CD4-positive, alpha-beta T cell treated with Interleukin-17A for 4 hours (primary cell): ENCODE data around the gene FGFBP1.
"Not testable (repeated sequence)": the region's sequence is repeated elsewhere in the genome, so short reads cannot be mapped to it uniquely, and the experiment has no call there.

Source experiments
- DNase-seq: peaks from one replicate; pipeline ENCODE4 v3.0.0-alpha.2; 2020; ENCODE audit warnings: mixed read lengths

The FGFBP1 gene

DNA sequence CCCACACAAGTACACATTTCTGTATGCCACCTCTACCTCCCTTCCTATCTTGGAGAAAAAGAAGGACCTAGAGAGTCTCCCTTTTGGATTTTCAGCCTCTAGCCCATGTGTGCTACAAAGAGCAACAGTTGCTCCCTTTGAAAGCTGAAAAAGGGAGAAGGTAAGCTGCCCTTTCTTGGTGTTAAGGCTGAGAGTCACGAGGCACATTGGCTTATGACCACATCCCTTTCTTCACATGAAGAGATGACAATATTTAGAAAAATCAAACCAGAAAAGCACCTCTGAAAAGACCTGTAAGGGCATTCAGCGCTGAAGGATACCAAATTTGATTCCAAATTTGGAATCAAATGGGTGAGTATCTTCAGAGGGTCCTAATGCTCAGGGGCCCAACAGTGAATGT, 6.4 kb upstream of the FGFBP1 start:
- no peak for DNase-seq

DNA sequence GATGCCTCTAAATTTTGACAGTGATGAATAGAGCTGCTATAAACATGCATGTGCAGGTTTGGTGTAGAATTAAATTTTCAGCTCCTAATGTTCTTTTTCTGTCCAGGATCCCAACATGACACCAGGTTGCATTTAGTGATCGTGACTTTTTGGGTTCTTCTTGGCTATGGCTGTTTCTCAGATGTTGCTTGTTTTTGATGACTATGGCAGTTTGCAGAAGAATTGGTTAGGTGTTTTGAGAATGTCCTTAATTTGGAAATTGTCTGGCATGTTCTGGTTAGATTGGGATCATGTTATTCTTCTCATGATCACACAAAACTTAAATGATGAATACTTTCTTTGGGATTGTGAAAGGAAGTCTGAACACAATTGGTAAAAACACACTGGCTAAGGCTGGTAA, 3.7 kb upstream of the FGFBP1 start:
- DNase-seq: no peak

DNA sequence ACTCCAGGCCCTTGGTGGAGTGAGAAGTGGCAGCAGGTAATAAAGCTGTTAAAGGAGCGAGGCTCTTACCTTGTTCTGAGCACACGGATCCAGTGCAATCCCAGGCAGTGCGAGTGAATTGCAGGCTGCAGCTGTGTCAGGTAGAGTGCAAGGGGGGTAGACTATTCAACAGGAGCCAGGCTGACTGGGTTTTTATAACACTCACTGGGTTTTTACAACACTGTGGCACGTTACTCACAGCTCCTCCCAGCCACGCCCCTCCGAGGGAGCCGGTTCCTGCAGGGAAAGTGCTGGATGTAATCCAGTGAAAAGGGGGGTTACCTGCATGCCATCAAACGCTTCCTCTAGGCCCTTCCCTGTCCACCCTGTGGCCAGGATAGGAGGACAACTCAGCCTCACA, 358 bp downstream of the FGFBP1 start:
- DNase-seq: no peak

DNA sequence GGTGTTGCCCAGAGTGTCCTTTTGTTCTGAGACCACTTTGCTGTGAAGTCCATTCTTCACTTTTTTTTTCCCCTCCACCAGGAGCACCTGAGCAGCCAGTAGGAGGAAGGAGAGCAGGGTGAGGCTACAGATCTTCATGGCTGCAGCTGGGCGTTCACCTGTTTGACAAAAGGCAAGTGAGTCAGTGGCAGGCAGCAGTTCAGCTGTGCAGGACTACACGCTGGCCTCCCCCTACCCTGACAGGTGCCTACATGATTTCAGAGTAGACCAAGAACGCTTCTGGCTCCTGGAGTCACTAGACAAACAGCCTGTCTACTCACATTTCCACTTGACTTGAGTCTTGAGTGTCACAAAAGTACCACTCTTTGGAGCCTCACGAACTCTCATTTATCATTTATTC, 2.0 kb downstream of the FGFBP1 start:
- no peak for DNase-seq

DNA sequence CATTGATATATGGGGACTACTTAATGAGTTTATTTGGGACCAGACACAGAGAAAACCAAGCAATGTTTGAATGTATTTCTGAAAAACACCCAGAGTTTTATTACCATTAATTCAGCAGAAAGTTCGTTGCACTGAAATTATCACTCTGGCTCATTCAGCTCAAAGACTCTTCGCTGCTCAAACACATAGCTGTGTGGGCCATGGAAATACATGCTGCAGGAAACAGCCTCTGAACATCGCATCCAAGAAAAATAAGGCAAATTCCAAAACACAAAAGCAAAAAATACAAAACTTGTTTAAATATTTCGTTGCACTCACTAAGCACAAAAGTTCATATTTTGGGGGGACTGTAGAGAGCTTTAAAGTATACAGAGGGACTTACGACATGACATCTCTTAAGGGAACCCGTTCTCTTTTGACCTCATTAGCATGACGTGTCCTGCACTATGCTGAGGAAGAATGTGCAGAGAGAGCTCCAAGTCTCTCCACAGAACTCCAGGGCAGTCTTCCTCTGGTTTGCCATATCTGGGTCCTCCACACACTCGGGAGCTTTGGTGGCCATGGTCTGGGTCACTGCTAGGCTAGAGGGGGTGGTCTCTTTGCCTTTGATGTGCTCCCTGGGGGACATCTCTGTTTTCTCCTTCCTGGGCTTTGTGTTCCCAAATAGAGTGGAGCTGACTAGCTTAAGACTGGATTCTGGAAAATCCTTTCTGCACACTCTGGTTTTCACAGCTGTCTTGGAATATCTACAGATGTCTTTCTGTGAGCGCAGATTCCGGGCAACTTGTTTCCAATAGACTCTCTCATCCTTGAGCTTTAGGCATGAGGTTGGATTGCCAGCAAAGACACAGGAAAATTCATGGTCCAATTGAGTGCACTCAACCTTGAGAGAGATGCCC, 2.8 kb downstream of the FGFBP1 start:
- DNase-seq: no peak

DNA sequence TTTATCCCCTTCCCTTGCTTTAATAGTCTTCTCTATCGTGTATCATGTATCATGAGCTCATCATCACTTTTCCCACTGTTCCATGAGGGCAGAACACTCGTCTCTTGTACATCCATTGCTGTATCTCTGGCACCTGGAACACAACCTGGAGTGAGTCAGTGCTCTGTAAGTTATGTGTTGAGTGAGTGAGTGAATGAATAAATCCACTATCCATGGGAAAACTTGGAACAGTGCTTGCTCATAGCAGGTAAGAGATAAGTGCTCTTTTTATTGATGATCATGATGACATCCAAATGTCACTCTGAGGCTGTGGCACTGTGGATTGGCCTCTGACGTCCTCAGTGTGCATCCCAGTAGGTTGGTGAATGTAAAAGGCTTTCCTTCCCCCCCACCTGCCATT, 4.3 kb downstream of the FGFBP1 start:
- DNase-seq: no peak

DNA sequence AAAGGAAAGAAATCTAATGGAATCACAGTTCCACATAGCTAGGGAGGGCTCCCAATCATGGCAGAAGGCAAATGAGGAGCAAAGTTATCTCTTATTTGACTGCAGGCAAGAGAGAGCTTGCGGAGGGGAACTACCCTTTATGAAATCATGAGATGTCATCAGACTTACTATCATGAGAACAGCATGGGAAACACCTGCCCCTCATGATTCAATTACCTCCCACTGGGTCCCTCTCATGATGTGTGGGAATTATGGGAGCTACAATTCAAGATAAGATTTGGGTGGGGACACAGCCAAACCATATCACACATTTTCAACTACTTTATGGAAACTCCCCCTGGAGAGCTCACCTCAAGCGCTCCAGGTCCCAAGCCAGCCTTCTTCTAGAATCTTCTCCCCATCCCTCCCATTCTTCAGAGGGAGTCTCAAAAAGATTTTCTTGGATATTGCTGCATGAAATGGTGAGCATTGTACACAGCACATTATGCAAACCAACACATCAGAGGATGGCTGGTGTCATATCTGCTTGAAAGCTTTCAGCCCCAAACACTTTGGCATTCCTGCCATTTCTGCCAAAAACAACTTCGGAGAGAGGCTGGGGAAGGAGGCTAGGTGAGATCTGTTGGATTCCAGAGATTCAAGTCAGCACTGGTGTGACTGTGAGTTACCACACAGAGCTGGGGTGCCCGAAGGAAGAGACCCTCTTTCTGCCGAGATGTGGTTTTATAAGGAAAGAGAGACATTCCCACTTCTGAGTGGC, 6.9 kb downstream of the FGFBP1 start:
- DNase-seq: no peak

DNA sequence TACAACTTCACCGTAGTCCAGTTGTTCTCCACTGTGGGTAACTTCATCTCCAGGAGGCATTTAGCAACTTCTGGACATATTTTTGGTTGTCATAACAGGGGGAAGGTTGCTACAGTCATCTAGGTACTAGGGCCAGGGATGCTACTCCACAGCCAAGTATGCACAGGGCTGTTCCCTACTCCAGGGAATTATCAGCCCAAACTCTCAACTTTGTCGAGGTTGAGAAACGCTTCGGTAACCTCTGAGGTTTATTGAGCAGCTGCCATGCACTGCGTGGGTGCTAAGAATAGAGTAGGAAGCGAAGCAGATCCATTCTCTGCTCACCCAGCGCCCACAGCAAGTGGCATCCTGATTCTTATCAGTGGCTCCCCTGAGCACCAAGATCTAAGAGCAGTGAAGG, 8.2 kb downstream of the FGFBP1 start:
- no peak for DNase-seq

DNA sequence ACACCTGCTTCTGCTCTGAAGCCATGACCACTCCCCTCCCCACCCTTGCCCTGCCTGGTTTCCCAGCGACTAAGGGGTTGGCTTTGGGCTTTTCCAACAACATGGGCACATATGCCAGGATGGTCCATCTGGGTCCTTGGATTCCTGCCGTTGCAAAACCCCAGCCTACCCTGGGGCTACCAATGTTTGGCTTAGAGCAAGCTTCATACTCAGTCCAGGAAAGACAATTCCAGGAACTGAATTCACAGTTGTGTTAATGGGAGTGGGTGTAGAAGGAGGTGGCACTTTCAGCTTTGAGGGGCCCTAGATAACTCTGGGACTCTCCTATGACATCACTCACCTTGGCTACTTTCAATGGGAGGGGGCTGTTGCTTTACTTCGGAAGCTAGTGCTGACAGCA, 9.0 kb downstream of the FGFBP1 start:
- DNase-seq: no peak

DNA sequence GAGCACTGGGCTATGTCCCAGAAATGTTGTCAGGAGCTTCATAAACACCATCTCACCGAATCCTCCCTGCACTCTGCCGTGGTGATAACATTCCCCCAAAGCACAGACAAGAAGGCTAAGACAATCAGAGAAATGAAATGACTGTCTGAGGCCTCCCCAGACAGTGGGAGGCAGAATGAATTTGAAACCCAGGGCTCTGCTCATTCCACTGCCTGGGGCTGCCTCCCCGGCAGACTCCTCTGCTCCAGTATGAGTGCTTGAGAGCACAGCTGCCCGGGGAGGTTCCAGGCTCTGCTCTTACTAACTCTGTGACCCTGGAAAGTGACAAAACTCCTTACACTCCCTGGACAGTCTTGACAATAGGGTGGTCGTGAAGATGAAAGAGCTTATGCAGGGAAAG, 9.7 kb downstream of the FGFBP1 start:
- DNase-seq: no peak

DNA sequence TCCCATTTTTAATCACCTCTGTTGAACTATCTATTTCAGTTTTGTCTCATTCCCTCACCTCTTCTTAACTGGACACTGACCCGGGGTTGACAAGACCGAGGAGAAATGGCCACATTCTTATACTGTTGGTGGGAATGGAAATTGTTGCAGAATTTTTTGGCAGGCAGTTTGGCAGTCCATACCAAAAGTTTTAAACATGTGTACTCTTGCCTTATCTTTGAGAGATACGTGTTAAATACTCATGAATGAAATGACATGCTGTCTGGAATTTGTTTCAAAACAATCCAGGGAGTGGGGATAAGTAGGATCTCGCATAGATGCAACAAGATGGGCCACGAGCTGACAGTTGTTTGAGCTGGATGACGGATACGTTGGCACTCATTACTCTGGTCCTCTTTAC, 12.1 kb downstream of the FGFBP1 start:
- no peak for DNase-seq

DNA sequence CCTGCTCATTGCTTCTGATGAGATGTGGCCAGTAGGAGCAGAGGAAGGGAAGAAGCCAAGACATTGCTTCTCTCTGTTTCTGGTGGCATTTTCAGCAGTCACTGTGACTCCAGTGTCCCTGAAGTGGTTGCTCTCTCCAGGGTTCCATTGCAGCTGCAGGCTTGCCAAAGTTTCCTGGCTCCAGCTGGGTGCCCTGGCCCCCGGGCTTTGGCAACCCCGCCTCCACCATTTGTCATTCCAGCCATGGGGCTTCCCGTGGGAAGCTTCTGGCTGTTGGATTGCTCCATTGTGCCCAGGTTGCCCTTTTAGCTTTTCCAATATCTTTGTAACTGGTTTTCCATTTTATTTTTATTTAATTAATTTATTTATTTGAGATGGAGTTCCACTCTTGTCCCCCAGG, 12.7 kb downstream of the FGFBP1 start:
- no peak for DNase-seq

DNA sequence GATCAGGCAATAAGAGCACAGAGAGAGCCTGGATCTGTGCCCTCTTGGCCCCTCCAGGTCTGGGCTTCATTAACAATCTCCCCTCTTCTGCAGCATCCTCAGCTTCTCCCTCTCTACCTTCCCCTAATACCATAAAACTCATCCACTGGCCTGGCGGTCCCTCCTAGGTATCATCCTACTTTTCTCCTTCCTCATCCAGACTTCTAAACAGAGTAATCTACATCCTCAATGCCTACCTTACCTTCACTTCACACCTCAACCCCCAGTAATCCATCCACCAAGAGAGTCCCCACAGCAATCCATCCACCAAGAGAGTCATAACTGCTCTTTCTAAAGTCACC, 17.0 kb downstream of the FGFBP1 start:
- no peak for DNase-seq

DNA sequence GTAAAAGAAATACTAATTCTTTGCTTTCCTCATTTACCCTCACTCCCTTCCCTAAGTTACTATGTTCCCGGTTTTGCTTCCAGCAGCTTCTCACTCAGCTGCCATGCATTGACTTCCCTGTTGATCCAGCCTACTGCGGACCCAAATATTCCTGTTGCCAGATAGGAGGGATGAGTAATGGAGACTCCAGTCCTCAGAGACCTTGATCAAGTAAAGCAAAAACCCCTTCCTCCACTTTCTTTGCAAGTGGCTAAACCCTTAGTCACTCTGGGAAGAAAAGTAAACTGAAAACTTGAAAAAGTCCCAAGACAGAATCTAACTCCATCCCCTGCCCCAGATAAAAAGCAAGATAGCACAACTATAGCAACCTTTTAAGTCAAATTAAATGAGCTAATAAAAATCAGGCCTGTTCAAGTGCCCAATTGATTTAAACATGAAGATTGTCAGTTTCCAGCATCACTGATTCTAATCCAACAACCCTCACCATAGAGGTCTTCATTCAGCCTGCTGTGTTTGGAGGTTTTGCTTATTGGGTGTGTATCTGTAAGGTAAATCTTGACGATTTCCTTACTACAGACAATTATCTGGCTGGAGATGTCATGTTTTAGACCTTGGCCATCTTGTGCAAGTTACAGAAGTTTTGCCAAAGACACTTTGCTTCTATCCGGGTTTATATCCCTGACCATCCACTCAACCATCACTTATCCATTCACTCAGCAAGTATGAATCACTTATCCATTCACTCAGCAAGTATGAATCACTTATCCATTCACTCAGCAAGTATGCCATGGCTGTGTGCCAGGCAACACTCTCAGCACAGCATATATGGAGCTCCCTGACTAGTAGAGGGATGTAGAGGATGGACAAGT, 17.6 kb downstream of the FGFBP1 start:
- DNase-seq: no peak

DNA sequence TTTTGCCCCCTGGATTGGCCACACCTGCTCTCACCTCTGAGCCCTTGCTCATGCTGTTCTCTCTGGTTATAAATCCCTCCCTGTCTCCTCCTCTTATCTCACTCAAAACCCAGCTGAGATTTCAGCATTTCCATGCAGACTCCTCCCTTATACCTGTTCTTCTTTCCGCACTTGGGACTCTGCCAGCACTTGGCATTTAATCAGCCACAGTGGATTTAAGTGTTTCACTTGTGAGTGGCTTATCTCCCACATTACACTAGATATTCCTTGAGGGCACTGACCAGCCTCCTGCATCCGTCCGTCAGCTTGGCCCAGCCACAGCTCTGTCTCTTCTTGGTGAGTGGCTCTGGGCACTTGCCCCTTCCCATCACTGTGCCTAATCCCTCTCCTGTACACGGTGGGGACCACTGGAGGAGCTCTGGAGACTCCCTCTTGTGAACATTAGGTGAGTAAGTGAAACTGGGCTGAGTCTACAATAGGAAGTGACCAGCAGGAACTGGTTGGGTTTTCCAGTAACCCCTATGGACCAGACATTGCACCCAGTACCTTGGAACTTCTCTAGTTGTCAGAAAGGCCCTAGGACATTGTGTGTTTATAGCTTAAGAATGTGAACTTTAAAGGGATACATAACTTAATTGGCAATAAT, 19.9 kb downstream of the FGFBP1 start:
- no peak for DNase-seq

DNA sequence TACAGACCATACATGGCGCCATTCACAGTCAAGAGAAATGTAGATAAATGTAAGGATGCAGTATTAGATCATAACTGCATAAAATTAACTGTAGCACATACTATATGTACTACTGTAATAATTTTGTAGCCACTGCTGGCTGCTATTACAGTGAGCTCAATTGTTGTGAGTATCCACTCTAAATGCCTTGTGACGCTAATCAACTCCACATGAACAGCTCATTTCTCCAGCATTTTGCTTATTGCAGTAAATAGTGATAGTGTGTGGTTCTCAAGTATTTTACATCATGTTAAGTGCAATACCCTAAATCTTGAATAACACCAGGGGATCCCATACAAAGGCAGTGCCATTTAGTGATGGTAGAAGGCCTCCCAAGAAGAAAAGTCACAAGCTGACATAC, 21.2 kb downstream of the FGFBP1 start:
- no peak for DNase-seq

DNA sequence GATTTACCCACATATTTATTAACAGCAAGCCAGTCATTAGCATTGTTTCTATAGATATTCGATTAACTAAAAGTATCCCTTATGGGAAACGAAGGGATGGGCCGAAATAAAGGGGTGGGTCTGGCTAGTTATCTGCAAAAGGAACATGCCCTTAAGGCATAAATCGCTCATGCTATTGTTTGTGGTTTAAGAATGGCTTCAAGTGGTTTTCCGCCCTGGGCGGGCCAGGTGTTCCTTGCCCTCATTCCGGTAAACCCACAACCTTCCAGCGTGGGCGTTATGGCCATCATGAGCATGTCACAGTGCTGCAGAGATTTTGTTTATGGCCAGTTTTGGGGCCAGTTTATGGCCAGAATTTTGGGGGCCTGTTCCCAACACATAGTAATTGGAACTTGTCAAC, 22.2 kb downstream of the FGFBP1 start:
- not testable (repeated sequence) for DNase-seq

DNA sequence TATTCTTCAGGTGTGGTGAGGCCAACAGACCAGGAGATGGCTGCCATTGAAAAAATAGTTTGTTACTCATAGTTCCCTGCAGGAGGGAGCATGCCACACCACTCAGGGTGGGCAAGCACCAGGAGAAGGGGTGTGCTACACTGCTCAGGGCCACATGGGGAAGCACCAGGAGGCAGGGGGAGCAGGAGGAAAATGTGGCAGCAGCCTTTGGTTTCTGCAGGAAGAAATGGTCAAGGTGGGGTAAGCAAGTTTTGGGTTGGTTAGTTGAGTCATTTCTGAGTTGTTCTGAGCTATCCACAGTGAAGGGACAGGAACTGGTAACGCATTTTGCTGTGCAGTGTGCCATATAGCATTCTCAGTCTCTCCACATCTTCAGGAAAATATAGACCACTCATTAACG, 23.8 kb downstream of the FGFBP1 start:
- DNase-seq: no peak

DNA sequence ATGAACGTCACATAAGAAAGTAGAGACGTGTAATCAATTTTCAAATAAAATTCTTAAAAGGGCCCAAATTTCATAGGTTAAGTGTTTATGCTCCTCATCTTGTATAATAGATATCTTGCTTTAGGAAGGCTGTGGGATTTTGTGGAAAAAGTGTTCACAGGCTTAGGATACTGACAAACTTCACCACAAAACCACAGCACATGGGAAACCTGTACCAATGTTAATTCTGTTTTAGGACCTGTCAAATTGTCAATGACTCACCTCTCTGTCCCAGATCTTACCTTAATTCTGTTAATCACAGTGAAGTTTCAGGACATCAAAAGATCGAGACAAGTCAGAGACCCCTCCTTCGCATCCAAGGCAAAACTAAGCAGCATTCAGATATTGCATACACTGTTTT, 24.2 kb downstream of the FGFBP1 start:
- no peak for DNase-seq

DNA sequence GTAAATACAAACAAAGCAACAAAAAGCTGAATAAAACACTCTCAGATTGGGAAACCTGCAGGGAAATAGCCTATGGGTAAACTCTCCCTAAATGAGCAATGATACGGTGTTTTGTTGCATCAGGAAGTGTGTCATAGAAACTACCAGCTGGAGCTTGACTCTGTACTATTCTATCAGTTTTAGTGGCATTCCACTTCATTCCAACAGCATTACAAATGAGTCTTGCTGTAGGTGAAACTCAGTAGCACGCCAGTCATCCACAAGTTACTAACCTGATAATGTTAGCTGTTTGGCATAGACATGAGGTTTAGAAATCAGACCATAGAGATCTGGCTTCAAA, 24.9 kb downstream of the FGFBP1 start:
- DNase-seq: no peak

DNA sequence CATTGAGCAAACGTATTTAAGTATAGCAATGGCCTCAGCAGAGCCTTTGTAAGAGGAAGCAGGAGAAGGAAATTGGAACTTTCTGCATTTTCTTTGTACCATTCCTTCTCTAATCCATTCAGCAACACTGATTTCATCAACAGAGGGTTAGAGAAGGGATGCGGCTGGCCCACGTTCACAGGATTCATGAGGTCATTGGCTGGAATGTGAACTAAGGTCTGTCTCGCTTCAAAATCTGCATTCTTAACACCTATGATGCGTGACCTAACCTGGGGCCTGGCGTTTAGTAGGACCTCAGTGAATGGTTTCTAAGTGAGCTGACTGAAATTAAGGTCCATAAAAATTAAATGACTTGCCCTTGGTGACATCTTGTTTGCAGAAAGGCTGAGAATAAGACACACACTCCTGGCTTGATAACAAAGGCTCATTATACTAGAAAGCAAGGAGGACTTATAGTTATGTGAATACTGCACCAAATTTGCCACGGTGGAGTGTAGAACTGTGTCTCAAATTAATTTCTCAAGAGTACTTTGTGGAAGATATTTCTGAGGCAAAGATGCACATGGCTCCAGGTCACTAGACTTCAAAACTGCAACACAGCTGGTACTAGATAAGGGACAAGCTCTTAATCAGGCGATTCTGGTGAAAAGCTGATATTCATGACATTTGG, 25.4 kb downstream of the FGFBP1 start:
- no peak for DNase-seq

DNA sequence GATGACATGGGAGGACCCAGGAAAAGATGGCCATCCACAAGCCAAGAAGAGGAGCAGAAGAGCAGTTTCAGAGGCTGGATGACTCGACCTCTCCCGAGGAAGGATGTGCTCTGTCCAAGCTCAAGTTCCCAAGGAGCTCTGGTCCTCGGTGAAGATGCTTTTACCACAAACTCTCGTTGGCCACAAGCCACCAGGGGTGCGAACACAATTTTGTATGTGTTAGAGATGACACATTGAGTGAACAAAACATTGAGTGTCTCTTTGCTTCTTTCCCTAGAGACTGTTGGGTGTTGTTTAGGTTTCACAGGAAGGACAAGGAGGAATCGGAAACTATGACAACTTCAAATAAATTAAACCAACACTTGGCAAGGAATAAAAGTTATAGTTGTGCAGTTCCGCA, 26.3 kb downstream of the FGFBP1 start:
- no peak for DNase-seq
